T-helper 2 cell treated with Interferon-gamma antibody and Interleukin-4, amounts not matched to agents 100 ng/mL and 5 ng/mL, for 36 hours (primary cell): ENCODE data around the gene SAMD11. TPM values are rescaled to one million over a fixed set of nuclear protein-coding genes. Genes with fewer than 3 reads are reported as not detected.
"Not testable (repeated sequence)": the region's sequence is repeated elsewhere in the genome, so short reads cannot be mapped to it uniquely, and the experiment has no call there.

ENCODE experiments used
- intact Hi-C: fragments of 100-400 bp; cut with micrococcal nuclease; formaldehyde crosslinking; loops from one replicate; pipeline ENCODE4 v1.15.1; 2023
- total RNA-seq: library from RNA; stranded (reverse); gene quantifications from 2 replicates; pipeline ENCODE4 v1.2.3, GENCODE V29; 2022

Gene SAMD11
- total RNA-seq: not detected in 2 replicates

GRCh38 chr1:923131-923990, at the start of gene SAMD11:
Gene SAMD11 (plus strand): TSS chr1:923923. CDS start chr1:924432, 509 bp downstream.
- intact Hi-C loops: no loop called here

- intact Hi-C loops: not testable (repeated sequence)
These were observed 47.1 kb upstream of the SAMD11 start for GRCh38 chr1:876428-877208.

- intact Hi-C loops: not testable (repeated sequence)
These were observed 46.3 kb upstream of the SAMD11 start for GRCh38 chr1:877209-877986.

GRCh38 chr1:880511-880910, 43.2 kb upstream of the SAMD11 start:
- intact Hi-C loops: not testable (repeated sequence)

GRCh38 chr1:880915-881314, 42.8 kb upstream of the SAMD11 start:
- intact Hi-C loops: not testable (repeated sequence)

- intact Hi-C loops: no loop called here
These were observed 37.4 kb upstream of the SAMD11 start for GRCh38 chr1:886311-886710.

GRCh38 chr1:886760-887159, 37.0 kb upstream of the SAMD11 start:
- intact Hi-C loops: no loop called here

- intact Hi-C loops: no loop called here
These were observed 35.4 kb upstream of the SAMD11 start for GRCh38 chr1:888297-888696.

- intact Hi-C loops: not testable (repeated sequence)
These were observed 33.9 kb upstream of the SAMD11 start for GRCh38 chr1:889774-890173.

GRCh38 chr1:890234-890633, 33.5 kb upstream of the SAMD11 start:
- intact Hi-C loops: not testable (repeated sequence)

GRCh38 chr1:890661-891060, 33.1 kb upstream of the SAMD11 start:
- intact Hi-C loops: no loop called here

GRCh38 chr1:897226-897625, 26.5 kb upstream of the SAMD11 start:
- intact Hi-C loops: no loop called here

- intact Hi-C loops: not testable (repeated sequence)
These were observed 25.8 kb upstream of the SAMD11 start for GRCh38 chr1:897951-898350.

GRCh38 chr1:899636-900317, 23.9 kb upstream of the SAMD11 start:
- intact Hi-C loops: no loop called here

- intact Hi-C loops: no loop called here
These were observed 22.4 kb upstream of the SAMD11 start for GRCh38 chr1:901108-901859.

GRCh38 chr1:902802-903201, 20.9 kb upstream of the SAMD11 start:
- intact Hi-C loops: no loop called here

- intact Hi-C loops: no loop called here
These were observed 20.4 kb upstream of the SAMD11 start for GRCh38 chr1:903305-903704.

- intact Hi-C loops: no loop called here
These were observed 19.9 kb upstream of the SAMD11 start for GRCh38 chr1:903721-904271.

- intact Hi-C loops: no loop called here
These were observed 19.3 kb upstream of the SAMD11 start for GRCh38 chr1:904310-904950.
